ENCODE results near the gene DDX28. TPM values are rescaled to one million over a fixed set of nuclear protein-coding genes. Genes with fewer than 3 reads are reported as not detected.
"Not testable (repeated sequence)": the region's sequence is repeated elsewhere in the genome, so short reads cannot be mapped to it uniquely, and the experiment has no call there.

Gene DDX28
- total RNA-seq, 1 experiment from 2014 or later = 13.4 TPM

- H3K4me2 ChIP-seq (ENCODE audit: low read length); H3K9me2 ChIP-seq (replicated peaks; ENCODE audit: low read length); H3K27me3 ChIP-seq (ENCODE audit: low read length); H3K4me3 ChIP-seq (ENCODE audit: low read length); H3K4me1 ChIP-seq (ENCODE audit: insufficient read depth, low read length); H2AFZ ChIP-seq (ENCODE audit: low read length); BruUV-seq (replicated peaks); H3F3A ChIP-seq (ENCODE audit: low read length, unreplicated experiment); POLR2A ChIA-PET (ENCODE audit: unreplicated experiment); ATAC-seq; CTCF ChIA-PET; H3K79me2 ChIP-seq (ENCODE audit: low read length); H3K9ac ChIP-seq (ENCODE audit: low read length); H4K20me1 ChIP-seq (ENCODE audit: low read length); H3K27ac ChIP-seq (ENCODE audit: low read length); DNase-seq; intact Hi-C loops (cut with micrococcal nuclease); H3K36me3 ChIP-seq (ENCODE audit: low read depth, low read length); H3K9me3 ChIP-seq (ENCODE audit: low read length): not testable (repeated sequence)
Observed at GRCh38 chr16:67998231-67998778, 24.7 kb downstream of the DDX28 start.

DNA sequence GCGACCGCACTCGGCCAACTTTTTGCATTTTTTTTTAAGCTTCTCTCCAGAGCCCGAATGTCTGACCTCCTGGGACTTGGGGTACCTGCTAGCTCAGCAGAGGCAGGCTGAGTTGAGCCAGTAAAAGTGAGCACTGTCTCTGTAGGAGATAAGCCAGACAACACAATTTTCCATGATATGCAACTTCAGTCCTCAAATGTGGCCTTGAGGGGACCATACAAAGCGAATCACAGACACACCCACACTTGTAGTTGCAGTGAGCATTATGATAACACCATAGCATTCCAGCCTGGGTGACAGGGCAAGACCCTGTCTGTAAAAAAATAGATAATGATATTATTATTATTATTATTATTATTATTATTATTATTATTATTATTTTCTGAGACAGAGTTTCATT is 26.4 kb downstream of the DDX28 start:
- H3K4me2 ChIP-seq (ENCODE audit: low read length) = no peak overlapping the region
- no peaks in the 10 kb centered on the region for H4K20me1 ChIP-seq (ENCODE audit: low read length)
- CTCF ChIA-PET = no interaction called here
- TF ChIP-seq EZH2 (IDR thresholded peaks at IDR 0.05; ENCODE audit: low read length, unreplicated experiment) = no peak
- TF ChIP-seq, protein P1, sequence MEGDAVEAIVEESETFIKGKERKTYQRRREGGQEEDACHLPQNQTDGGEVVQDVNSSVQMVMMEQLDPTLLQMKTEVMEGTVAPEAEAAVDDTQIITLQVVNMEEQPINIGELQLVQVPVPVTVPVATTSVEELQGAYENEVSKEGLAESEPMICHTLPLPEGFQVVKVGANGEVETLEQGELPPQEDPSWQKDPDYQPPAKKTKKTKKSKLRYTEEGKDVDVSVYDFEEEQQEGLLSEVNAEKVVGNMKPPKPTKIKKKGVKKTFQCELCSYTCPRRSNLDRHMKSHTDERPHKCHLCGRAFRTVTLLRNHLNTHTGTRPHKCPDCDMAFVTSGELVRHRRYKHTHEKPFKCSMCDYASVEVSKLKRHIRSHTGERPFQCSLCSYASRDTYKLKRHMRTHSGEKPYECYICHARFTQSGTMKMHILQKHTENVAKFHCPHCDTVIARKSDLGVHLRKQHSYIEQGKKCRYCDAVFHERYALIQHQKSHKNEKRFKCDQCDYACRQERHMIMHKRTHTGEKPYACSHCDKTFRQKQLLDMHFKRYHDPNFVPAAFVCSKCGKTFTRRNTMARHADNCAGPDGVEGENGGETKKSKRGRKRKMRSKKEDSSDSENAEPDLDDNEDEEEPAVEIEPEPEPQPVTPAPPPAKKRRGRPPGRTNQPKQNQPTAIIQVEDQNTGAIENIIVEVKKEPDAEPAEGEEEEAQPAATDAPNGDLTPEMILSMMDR (conservative IDR thresholded peaks at IDR 0.05; ENCODE audit: low read depth, low read length) = no peak
- no peak for TF ChIP-seq EZH2phosphoT487 (IDR thresholded peaks at IDR 0.05; ENCODE audit: borderline replicate concordance, low read length)
- H3K27ac ChIP-seq (ENCODE audit: low read length) = no peak overlapping the region
- H3K4me1 ChIP-seq (ENCODE audit: insufficient read depth, low read length) = peaks cover 4% of the 10 kb centered on the region; the same call in 1 of the 2 replicates
- no peaks in the 10 kb centered on the region for H3K9me2 ChIP-seq (replicated peaks; ENCODE audit: low read length)
- H2AFZ ChIP-seq (ENCODE audit: low read length) = no peak overlapping the region
- H3K27me3 ChIP-seq (ENCODE audit: low read length) = no peaks in the 10 kb centered on the region
- H3K4me3 ChIP-seq (ENCODE audit: low read length) = no peak overlapping the region
- intact Hi-C loops (cut with micrococcal nuclease) = no loop called here
- H3K9me3 ChIP-seq (ENCODE audit: low read length) = no peaks in the 10 kb centered on the region
- no TSS peak for BruUV-seq (replicated peaks)
- H3F3A ChIP-seq (ENCODE audit: low read length, unreplicated experiment) = no peaks in the 10 kb centered on the region
- POLR2A ChIA-PET (ENCODE audit: unreplicated experiment) = no interaction called here
- H3K79me2 ChIP-seq (ENCODE audit: low read length) = no peaks in the 10 kb centered on the region
- H3K36me3 ChIP-seq (ENCODE audit: low read depth, low read length) = no peaks in the 10 kb centered on the region
- DNase-seq (no peak), ATAC-seq (no peak)
- no peak overlapping the region for H3K9ac ChIP-seq (ENCODE audit: low read length)

- no TSS peak for BruUV-seq (replicated peaks)
- Histone ChIP-seq H3K27me3 (ENCODE audit: low read length) (no peaks in the 10 kb centered on the region), H3K9me2 (replicated peaks; ENCODE audit: low read length) (no peaks in the 10 kb centered on the region), H3K9ac (ENCODE audit: low read length) (no peak overlapping the region), H3F3A (ENCODE audit: low read length, unreplicated experiment) (no peaks in the 10 kb centered on the region), H3K36me3 (ENCODE audit: low read depth, low read length) (no peaks in the 10 kb centered on the region), H4K20me1 (ENCODE audit: low read length) (no peaks in the 10 kb centered on the region), H3K79me2 (ENCODE audit: low read length) (no peaks in the 10 kb centered on the region), H3K27ac (ENCODE audit: low read length) (no peak overlapping the region), H2AFZ (ENCODE audit: low read length) (no peak overlapping the region), H3K4me1 (ENCODE audit: insufficient read depth, low read length) (peaks cover 4% of the 10 kb centered on the region; the same call in 1 of the 2 replicates), H3K4me3 (ENCODE audit: low read length) (no peak overlapping the region), H3K9me3 (ENCODE audit: low read length) (no peaks in the 10 kb centered on the region), H3K4me2 (ENCODE audit: low read length) (no peak overlapping the region)
- no peak for DNase-seq
- POLR2A ChIA-PET (ENCODE audit: unreplicated experiment) = no interaction called here
- intact Hi-C loops (cut with micrococcal nuclease) = no loop called here
- TF ChIP-seq, protein P1 (conservative IDR thresholded peaks at IDR 0.05; ENCODE audit: low read depth, low read length) = no peak
- TF ChIP-seq EZH2phosphoT487 (IDR thresholded peaks at IDR 0.05; ENCODE audit: borderline replicate concordance, low read length) (no peak), EZH2 (IDR thresholded peaks at IDR 0.05; ENCODE audit: low read length, unreplicated experiment) (no peak)
- ATAC-seq = no peak
- CTCF ChIA-PET = no interaction called here
Observed at GRCh38 chr16:67995423-67995822, 27.6 kb downstream of the DDX28 start.

DNA sequence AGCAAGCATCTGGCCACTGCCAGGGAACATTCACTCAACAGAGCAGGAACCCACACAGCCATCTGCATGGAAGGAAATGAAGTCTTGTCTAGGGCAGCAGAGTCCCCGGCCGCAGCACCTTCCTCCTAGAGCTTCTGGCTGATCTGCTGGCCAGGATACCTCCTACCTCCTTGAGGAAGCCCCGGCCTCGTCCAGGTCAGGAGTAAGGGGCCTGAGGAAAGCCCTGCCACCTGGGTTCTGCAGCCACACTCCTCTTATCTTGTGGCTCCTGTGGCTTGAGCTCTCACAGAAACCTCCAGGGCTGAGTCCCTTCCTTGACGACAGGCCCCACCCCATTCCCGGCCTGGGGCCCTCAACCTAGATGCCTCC is 29.0 kb downstream of the DDX28 start:
- H3K27me3 ChIP-seq (ENCODE audit: low read length); ATAC-seq; DNase-seq; H4K20me1 ChIP-seq (ENCODE audit: low read length); H3K27ac ChIP-seq (ENCODE audit: low read length); H3F3A ChIP-seq (ENCODE audit: low read length, unreplicated experiment); H3K9me3 ChIP-seq (ENCODE audit: low read length); POLR2A ChIA-PET (ENCODE audit: unreplicated experiment); H2AFZ ChIP-seq (ENCODE audit: low read length); H3K4me2 ChIP-seq (ENCODE audit: low read length); H3K79me2 ChIP-seq (ENCODE audit: low read length); H3K4me3 ChIP-seq (ENCODE audit: low read length); H3K9ac ChIP-seq (ENCODE audit: low read length); H3K4me1 ChIP-seq (ENCODE audit: insufficient read depth, low read length); H3K36me3 ChIP-seq (ENCODE audit: low read depth, low read length); H3K9me2 ChIP-seq (replicated peaks; ENCODE audit: low read length); BruUV-seq (replicated peaks); intact Hi-C loops (cut with micrococcal nuclease): not testable (repeated sequence)
- CTCF ChIA-PET = interaction anchor here (0.6 kb wide), 1 partner anchor 37 kb away, joined by 3 read pairs; no protein-coding TSS in a partner anchor
